GM21447 (cell line): ENCODE measurements around the gene LEFTY2.
"Not testable (repeated sequence)": the region's sequence is repeated elsewhere in the genome, so short reads cannot be mapped to it uniquely, and the experiment has no call there.

Source experiments
- ATAC-seq: cut with Tn5 transposase; IDR thresholded peaks from one replicate; pipeline ENCODE4 v1.9.1; 2021; ENCODE audit not compliant: unreplicated experiment

Gene LEFTY2, protein sequence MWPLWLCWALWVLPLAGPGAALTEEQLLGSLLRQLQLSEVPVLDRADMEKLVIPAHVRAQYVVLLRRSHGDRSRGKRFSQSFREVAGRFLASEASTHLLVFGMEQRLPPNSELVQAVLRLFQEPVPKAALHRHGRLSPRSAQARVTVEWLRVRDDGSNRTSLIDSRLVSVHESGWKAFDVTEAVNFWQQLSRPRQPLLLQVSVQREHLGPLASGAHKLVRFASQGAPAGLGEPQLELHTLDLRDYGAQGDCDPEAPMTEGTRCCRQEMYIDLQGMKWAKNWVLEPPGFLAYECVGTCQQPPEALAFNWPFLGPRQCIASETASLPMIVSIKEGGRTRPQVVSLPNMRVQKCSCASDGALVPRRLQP

DNA sequence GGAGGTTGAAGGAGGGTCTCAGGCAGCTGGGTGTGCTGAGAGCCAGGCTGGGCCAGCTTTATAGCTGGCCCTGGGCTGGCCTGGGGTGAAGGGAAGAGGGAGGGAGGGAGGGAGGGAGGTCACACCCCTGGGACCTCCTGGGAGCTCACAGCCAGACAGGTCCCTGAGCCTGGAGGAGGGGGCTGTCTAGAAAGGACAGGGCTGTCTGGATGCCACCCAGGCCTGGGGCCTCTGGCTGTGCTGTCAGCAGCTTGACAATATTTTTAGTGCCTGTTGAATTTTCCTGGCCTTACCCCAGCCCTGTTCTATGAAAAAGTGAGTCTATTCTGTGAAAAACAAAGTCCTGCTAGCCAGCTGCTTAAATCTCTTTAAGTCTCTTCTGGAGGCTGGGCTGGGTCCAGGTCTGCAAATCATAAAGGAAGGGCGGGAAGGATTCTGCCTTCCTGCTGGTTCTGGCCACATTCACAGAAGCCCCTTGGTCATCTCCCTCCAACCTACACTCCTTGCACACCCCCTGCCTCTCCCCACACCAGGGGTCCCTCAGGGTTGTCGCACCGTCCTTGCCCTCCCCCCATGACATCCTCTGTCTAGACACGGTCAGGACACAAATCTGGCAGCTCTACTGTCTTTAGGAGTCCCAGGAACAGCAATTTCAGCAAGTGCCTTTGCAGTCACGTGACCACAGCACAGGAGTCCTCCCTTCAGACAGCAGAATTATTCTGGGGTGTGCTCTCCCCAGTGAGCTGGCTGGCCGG is at the start of gene LEFTY2:
LEFTY2 (minus strand) TSS at position 34 of the 755 bp plus-strand sequence. CDS start 80 bp downstream, outside the sequence.
- ATAC-seq: no peak

DNA sequence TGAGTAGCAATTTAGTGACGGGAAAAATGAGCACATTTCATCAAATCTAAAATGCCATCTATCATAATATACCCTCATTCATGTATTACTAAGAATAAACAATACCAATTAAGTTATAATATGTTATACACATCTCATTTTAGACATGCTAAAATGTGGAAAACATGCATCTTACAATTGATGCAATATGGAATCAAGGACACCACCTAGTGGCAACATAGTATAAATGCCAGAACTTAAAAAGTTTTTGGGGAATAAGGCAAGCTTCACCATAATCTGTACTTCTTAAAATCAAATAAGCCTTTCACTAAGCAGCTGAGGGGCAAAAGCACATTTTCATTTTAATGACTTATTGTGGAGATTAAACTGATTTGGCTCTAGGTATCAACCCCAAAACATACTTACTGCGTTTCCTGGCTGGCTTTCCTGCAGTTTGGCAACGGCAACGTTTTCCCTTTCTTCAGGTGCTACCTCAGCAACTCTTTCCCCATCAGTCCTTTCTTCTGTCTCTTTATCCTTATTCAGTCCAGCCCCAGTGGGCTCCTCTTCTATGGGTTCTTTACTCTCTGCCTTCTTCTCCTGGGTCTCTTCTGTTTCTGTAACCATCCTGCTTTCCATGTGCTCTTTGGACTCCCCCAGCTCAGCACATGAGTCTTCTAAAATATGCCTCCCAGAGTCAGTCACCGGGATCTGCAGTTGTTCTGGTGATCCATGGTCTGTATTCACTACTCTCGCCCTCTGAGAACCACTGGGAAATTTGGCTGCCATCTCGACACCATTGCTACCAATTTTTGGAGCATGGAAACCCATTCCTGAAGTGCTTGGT is 46.7 kb upstream of the LEFTY2 start:
- ATAC-seq: no peak

DNA sequence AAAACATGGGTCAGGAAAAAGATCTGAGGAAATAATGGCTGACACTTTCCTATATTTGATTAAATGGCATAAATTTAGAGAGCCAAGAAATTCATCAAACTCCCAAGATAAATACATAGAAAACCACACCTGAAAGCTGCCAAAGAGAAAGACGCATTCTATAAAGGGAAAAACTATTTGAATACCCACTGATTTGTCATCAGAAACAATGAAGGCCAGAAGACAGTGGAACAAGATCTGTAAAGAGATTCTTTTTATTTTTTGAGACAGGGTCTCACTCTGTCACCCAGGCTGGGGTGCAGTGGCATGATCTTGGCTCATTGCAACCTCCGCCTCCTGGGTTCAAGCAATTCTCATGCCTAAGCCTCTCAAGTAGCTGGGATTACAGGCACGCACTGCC is 40.7 kb upstream of the LEFTY2 start:
- no peak for ATAC-seq

DNA sequence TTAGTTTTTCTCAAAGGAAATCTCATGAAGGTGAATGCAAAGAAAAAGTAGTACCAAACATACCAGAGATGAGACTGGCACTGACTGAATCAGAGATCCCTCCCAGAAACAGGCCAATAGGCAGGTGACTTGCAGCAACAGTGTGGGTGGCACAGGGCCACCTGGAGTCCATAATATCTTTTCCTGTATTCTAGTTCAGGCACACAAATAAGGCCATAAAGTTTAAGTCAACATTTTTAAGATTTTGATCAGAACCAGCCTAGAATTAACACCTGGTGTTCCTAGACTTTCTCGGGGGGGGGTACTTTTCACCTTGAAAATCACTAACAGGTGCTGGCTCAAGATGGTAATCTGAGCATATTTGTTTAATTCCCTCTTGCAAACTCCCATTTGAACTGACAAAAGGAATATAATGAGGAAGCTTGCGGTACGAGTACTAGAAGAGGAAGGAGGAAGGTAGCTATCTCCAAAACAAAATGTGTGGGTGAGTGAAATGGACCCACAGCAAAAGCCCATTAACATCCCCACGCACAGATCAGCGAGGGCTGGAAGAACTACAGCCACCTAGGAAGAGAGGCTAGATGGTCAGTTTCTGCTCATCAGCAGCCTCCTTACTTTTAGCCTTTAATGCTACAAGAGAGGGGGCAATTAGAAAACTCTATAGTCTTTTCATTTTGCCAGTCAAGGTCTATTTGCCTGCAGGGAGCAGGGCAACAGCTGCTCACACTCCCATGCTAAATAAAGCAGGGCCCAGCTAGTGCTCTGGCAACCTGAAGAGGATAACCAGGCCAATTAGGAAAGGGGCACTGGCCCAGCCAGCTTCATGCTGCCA is 39.2 kb upstream of the LEFTY2 start:
- no peak for ATAC-seq

DNA sequence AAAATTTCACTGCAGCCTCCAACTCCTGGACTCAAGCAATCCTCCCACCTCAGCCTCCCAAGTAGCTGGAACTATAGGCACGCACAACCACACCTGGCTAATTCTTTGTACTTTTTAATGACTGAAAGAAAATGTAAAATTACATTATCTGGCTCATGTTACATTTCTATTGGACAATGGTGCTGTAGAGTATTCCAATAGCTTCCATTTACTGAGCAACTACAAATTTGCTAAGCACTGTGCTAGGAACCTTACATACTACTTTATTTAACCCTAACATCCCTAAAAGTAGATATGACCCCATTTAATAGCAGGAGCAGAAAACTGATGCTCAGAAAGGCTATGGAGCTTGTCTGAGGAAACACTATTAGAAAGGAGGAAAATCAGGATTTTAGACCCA is 38.4 kb upstream of the LEFTY2 start:
- ATAC-seq: no peak

DNA sequence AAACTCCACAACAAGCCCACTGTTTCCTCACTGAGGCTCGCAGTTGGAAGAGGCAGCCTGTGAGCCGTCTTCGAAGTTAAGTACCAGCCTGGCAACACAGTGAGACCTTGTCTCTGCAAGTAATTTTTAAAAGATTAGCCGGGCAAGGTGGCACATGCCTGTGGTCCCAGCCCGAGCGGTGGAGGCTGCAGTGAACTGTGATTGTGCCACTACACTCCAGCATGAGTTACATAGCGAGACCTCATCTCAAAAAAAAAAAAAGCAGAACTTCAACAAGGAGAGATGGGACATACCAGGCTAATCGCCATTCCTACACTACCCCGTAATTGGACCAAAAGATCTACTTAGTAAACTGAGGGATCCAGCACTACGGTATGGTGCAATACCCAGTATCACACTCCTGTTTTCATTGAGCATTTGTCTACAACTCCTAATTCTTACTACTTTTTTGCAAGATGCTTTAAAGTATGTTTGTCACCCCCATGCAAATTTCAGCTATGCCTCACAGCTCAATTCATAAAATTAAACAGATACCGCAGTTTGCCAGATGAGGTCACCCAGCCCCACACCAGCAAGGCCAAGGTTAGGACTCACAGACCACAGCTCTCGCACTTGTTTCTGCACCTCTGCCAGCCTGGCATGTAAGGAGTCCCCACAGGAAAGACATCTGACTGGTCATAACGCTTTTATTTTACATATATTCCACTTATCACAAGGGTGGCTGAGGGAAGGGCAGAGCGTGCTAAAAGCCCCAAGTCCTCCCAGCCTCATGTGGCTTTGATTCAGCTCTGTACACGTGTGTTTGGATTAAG is 37.1 kb upstream of the LEFTY2 start:
- ATAC-seq: peak; percentile 78

DNA sequence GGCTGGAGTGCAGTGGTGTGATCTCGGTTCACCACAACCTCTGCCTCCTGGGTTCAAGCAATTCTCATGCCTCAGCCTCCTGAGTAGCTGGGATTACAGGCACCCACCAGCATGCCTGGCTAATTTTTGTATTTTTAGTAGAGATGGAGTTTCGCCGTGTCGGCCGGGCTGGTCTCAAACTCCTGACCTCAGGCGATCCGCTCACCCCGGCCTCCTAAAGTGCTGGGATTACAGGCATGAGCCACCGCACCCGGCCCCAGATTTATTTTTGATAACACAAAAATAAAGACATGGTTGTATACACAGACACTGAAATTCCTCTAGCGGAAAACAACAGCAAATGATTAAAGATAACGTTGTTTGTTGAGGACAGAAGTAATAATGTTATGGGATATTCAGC is 34.1 kb upstream of the LEFTY2 start:
- not testable (repeated sequence) for ATAC-seq

DNA sequence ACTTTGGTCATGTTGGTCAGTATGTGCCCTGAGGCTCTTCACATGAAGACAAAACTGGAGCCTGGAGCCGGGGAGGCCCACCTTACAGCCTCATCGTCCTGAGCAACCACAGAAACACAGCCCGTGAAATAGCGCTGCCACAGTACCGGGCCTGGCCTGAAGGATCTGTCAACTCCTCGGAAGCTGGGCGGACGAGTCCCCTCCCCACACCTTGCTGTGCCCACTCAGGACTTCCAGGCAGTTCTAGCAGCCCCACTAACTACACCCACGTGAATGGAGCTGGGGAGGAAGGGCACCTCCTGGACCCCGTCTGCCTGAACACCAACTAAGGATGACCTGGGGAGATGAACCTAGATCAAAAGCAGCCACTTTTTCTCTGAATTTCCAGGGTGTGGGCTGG is 33.4 kb upstream of the LEFTY2 start:
- no peak for ATAC-seq

DNA sequence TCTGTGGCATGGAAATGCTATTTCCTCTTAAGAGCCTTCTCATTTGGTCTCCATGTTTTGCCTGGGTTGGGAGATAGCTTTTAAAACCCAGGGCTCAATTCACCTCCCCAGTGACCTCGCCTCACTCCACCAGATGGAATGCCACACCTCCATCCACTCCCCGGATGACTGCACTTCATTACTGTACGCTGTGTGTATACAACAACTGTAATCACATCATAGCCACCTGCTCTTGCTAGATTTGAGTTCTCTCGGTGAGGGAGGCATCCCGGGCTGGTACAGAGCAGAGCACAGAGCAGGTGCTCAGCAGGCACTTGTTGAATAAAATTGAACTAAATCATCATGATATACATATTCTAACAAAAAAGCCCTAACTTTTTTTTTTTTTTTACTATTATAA is 32.1 kb upstream of the LEFTY2 start:
- no peak for ATAC-seq

DNA sequence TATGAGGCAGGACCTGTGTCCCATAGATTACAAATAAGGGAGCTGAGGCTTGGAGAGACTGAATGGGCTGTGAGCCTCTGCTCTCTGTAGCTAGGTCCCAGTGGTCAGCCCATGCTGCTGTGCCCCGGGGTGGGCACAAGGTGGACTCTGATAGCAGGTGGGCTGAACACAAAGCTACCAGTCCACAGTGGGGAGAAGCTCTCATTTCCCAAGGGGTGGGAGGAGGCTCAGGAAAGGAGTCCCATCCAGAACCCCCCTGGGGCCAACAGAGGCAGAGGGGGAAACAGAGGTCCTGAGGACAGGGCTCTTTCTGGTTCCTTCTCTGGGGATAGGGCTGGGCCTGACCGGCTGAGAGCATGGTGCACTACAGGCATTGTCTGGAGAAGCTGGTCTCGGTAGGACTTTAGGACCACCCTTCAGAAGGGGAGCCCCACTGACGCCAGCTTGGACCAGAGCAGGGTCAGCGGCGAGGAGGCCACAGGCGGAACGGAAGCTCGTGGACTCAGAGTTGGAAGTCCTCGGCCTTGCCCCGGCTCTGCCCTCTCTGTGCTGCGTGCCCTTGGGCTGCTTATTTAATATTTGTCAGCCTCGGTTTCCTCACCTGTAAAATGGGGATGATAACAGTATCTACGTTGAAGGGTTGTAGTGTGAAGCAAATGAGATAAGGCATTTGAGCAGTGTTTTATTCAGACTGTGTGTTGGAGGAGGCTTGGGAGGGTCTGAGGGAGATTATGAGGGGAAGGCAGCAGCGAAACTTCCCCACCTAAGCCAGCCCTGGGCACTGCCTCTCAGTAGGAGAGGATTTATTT is 31.5 kb upstream of the LEFTY2 start:
- no peak for ATAC-seq

DNA sequence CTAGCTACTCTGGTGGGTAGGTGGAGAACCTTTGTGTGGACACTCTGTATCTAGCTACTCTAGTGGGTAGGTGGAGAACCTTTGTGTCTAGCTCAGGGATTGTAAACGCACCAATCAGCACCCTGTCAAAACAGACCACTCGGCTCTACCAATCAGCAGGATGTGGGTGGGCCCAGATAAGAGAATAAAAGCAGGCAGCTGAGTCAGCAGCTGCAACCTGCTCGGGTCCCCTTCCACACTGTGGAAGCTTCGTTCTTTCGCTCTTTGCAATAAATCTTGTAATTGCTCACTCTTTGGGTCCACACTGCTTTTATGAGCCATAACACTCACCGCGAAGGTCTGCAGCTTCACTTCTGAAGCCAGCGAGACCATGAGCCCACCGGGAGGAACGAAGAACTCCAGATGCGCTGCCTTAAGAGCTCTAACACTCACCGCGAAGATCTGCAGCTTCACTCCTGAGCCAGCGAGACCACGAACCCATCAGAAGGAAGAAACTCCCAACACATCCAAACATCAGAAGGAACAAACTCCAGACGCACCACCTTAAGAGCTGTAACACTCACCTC is 29.7 kb upstream of the LEFTY2 start:
- not testable (repeated sequence) for ATAC-seq

DNA sequence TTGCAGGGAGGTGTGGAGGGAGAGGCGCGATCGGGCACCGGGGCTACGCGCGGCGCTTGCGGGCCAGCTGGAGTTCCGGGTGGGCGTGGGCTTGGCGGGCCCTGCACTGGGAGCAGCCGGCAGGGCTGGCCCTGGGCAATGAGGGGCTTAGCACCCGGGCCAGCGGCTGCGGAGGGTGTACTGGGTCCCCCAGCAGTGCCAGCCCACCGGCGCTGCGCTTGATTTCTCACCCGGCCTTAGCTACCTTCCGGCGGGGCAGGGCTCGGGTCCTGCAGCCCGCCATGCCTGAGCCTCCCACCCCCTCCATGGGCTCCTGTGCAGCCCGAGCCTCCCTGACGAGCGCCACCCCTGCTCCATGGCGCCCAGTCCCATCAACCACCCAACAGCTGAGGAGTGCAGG is 28.7 kb upstream of the LEFTY2 start:
- not testable (repeated sequence) for ATAC-seq

DNA sequence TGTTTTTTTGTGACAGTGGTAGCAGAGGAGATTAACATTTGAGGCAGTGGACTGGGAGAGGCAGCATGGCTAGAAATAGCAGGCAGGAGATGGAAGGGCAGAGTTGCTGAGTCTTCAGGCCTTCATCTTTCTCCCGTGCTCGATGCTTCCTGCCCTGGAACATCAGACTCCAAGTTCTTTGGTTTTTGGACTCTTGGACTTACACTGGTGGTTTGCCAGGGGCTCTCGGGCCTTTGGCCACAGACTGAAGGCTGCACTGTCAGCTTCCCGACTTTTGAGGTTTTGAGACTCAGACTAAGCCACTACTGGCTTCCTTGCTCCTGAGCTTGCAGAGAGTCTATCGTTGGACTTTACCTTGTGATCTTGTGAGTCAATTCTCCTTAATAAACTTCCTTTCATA is 24.2 kb upstream of the LEFTY2 start:
- no peak for ATAC-seq

DNA sequence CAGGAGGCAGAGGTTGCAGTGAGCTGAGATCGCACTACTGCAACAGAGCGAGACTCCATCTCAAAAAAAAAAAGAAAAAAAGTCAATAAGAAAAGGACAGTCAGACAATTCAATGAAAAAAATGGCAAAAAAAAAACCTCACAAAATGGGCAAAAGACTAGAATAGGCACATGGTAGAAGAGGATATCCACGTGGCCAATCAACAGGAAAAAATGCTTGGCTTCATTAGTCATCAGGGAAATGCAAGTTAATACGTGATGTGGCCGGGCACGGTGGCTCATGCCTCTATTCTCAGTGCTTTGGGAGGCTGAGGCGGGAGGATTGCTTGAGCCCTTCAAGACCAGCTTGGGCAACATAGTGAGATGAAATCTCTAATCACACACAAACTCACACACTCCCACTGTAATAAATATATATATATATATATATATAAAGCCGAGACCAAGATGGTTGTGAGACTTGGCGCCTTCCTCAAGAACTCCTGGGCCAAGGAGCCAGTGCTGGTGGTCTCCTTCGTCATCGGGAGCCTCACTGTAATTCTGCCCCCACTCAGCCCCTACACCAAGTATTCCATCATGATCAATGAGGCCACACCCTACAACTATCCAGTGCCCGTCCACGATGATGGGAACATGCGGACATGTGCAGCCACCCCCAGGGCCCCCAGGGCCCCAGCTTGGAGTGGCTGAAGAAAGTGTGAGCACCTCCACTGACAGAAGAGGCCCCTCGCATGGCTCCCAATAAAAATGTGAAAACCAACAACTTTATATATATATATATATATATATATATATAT is 22.9 kb upstream of the LEFTY2 start:
- ATAC-seq: no peak

DNA sequence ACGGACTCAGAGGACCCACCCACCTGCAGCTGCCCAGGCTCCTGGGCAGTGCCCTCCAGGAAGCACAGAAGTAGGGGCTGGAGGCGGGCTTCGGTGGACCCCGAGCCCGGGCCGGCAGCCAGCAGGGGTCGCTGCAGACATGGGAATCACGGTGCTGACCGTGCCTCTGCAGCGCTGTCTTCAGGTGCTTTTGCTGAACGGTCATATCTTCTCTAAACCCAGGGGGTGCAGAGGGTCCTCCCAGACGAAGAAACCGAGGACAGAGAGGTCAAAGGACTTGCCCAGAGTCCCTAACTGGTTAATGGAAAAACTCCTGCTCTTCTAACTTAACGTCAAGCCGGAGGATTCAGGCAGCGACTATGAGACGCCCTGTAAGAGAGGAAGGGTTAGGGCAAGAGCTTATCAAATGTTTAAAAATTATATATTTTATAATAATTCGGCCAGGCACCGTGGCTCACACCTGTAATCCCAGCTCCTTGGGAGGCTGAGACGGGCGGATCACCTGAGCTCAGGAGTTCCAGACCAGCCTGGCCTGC is 21.5 kb upstream of the LEFTY2 start:
- peak; percentile 82 for ATAC-seq

DNA sequence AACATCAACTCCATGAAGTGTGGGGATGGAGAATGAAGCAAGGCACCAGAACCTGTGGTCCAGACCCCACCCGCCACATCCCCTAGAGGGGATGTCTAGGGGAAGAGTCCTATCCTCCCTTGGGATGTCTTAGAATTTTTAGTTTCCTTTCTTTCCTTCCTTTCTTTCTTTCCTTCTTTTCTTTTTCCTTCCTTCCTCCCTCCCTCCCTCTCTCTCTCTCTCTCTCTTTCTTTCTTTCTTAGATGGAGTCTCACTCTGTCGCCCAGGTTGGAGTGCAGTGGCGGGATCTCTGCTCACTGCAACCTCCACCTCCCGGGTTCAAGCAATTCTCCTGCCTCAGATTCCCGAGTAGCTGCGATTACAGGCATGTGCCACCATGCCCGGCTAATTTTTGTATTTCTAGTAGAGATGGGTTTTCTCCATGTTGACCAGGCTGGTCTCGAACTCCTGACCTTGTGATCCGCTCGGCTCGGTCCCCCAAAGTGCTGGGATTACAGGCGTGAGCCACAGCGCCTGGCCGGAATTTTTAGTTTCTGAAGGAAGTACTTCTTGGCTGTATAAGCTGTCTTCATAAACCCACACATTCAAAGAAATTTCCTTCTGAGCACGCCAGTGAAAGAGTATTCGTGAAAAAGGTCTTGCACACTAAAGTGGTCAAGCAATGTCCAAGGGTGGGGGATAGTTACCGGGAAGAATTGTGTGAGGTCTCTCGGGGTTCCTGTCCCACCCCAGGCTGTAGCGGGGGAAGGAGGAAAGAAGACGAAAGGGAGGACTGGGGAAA is 20.8 kb upstream of the LEFTY2 start:
- ATAC-seq: peak; percentile 9

DNA sequence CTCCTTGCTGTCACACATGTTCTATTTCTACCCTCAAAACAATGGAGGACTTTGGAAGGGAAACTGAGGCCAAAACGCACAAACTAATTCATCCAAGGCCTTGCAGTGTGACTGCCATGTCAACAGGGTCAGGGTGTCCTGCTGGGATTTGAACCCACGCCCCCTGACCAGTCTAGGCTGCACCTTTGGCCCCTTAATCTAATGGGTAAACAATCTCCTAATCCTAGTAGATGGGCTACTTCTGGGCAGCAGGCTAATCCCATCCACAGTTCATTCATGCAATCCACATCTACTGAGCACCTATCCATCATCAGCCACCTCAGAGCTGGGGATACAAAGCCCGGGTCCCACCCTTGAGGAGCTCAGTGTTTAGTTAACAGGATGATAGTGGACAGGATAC is 17.0 kb upstream of the LEFTY2 start:
- ATAC-seq: no peak
